EL (cell line): Measurements from ENCODE around the gene SLC7A6OS.

Experiments used
- DNase-seq: peaks from one replicate; pipeline ENCODE4 v3.0.0-alpha.2; 2016

Gene SLC7A6OS

DNA sequence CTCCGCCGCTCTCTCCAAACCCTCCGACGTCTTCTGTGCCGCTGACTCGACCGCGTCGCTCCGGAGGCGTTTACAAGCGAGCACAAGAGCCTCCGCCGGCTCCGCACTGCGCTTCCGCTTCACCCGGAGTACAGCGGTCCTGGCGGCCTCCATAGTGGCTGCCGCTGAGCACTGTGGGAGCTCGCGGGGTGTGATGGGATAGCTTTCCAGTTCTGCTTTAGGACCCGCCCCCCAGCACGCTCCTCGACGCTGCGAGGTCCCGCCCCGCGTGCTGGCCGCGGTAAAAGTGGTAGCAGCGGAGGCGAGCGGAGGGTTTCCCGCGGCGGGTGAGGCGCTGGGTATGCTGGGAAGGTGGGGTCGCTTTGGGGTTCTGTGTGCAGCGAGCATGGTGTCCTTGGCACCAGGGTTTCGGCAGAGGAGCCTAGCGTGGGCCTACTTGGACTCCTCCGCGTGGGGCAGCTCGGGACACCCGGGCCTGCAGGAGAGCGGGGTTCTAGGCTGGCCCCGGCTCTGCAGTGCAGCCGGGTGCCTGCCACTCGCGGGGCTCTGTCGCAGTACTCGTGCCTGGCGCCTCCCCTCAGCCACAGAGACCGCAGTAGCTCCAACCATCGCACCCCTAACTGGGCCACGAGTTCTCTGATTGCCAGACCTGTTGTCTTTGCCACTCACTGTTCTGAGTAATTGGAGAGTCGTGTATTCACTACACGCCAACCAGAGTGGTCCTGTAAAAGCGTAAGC lies at the start of gene SLC7A6OS, which contains the start of gene PRMT7:
Gene SLC7A6OS (minus strand): TSS at position 173 of the 738 bp plus-strand sequence. CDS start 20 bp downstream, at position 153.
Gene PRMT7 (plus strand): TSS at position 246 of the 738 bp plus-strand sequence. CDS start 4,961 bp downstream, outside the sequence.
- DNase-seq = peak; percentile 91

DNA sequence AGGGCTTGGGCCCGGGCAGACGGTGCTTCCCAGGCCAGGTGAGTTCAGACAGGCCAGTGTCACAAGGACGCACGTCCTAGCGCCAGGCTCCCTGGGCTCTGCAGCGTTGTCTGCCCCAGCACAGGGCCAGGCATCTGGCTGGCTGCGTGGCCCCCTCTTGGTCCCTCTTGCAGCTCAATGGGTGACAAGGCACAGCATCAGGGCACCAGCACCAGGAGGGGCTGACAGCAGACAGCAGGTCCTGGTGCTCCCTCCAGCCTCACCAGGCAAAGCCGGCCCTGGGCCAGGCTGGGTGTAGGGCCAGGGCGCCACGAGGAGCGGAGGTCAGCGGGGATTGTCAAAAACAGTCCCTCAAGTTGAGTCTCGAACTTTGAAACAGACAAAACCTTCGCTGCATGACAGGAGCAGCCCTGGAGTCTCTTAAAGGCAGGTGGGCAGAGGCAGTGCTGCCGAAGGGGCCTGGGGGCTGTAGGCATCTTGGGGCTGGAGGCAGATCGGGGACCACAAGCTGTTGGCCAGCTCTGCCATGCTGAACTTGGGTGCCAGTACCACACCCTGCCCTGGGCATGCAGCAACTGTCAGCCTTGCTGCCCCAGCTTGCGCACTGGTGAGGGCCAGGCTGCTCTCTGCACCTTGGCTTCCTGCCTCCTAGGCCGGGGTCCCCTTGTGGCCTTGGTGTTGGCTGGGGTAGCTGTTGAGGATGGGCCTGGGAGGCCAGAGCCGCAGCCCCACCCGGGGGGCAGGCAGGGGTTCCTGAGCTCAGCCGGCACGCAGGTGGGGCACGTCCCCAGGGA lies 48.8 kb upstream of the SLC7A6OS start:
- DNase-seq = no peak

DNA sequence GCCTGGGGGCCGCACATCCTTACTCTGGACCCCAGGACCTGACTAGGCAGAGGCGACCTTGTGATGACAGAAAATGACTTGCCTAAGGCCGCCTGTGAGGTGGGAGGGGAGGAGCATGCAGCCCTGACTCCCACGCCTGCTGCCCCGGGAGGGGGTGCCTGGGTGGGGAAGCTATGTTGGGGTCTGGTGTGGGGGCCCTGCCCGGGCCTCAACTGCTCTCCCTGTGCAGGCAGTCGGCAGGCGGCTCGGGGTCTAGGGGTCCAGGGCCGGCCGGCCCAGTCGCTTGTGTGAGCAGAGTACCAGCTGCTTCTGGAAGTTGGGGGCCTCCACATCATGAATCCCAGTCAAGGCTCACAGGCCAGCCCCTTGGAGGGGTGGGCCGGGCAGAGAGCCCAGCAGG lies 48.2 kb upstream of the SLC7A6OS start:
- no peak for DNase-seq

DNA sequence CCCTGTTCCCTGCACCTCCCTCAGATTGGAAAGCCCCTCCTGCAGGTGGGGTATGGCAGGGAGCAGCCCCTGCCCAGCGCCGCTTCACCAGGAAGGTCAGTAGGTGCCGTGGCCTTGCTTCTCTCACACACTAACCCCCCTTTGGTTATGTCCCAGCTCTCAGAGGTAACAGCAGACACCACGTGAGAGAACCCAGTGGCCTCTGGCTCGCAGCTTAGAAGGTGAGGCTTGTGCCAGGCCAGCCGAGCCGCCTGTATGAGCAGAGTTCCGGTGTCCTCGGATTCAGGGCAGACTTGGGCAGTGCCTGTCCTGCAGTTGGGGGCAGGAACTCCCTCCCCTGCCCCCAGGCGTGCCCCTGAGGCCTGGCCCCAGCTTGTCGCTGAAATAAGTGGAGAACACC lies 47.2 kb upstream of the SLC7A6OS start:
- DNase-seq = no peak

DNA sequence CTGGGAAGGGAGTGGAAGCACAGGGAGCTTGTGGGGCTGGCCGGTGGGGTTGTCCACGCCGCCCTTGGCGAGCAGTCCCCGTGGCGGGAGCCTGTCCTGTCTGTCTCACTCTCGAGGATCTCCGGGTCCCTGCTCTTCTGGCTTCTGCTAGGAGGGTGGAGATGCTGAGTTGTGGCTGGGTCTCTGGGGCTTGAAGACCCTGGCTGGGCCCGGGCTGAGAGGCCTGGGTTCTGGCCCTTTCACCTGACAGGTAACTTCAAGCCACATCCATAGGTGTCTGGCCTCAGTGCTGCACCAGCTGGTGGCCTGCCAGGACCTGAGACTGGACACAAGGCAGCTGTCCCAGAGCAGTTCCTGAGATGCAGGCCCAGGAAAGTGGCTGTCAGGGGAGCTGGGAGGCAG lies 46.8 kb upstream of the SLC7A6OS start:
- no peak for DNase-seq

DNA sequence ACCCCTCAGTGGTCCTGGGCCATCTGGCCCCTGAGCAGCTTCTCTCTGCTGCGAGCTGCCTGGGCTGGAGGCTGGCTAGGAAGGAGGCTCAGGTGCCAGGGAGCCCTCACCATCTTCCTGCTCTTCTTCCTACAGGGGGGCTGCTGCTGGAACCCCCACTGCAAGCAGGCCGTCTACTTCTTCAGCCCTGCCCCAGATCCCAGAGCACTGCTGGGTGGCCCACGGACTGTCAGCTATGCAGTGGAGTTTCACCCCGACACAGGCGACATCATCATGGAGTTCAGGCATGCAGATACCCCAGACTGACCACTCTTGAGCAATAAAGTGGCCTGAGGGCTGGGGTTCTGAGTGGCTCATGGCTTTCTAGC lies 46.2 kb upstream of the SLC7A6OS start:
- DNase-seq = peak; percentile 35

DNA sequence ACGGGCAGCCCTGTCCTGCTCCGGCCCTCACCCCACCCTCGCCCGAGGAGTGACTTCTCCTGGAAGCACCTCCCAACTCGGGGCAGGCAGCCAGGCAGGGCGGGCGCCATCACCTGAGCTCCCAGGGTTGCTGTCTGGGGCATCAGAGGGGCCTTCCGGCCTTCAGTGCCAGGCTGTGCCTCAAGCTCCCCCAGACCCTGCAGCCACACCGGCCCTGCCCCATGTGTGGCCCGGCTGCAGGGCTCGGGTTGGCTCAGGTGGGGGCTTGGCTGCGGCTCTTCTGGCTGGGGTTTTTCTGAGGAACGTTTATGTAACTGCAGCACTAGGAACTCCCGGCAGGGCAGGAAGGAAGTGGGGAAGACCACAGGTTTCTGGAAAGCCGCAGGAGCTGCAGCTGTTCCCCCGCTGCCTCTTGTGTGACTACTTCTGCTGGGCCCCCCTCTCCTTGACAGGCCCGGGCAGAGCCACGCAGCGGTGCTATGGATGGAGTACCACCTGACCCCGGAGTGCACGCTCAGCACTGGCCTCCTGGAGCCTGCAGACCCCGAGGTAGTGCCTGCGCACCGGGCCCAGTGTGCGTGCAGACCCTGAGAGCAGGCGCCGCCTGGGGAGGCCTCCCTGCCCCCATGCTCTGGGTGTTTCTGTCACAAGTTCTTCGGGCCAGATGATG lies 45.6 kb upstream of the SLC7A6OS start:
- DNase-seq = no peak

DNA sequence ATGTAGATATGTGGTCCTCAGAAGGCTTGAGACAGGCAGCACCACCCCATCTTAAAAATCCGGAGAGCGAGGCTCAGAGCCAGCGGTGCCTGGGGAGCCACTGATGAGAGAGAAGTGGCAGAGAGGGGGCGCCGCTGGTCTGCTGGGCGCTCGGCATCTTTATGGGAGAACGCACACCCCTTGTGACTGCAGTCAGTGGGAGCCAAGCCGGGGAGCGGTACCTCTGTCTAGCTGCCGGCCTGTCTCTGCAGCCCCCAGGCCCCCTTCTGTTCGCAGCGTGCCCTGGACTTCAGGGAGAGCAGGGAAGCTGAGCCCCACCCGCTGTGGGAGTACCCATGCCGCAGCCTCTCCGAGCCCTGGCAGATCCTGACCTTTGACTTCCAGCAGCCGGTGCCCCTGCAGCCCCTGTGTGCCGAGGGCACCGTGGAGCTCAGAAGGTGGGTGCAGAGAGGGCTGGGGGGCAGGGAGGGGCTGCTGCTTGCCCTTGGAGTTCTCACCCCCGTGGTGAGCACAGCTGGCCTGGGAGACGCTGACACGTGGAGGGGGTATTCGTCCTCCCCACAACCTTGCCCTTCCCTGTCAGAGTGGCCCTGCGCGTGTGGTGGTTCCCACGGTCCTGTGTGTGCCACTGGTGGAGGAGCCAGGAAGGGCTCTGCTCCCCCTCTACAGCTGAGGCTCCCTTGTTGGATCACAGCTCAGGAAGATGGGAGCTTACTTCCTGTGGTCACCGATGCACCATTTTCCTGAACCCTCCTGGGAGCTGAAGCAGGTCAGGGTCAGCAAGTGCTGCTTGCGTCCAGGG lies 44.9 kb upstream of the SLC7A6OS start:
- DNase-seq = no peak

DNA sequence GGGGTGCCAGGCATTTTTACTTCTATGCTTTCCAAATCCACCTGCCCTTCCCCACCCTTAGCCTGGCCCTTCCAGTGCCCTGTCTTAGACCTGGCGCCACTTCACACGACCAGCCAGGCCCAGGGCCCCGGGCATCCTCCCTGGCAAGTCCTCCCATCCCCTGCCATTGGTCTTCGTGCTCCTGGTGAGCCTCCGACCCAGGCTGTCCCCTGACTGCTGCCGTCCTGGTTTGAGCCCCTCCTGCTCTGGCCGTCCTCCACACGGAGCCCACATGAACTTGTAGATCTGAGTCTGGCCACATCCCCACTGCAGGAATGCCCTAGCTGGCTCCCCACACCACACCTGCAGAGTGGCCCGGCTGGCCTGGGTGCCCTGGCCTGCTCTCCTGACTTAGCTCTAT lies 44.1 kb upstream of the SLC7A6OS start:
- no peak for DNase-seq

DNA sequence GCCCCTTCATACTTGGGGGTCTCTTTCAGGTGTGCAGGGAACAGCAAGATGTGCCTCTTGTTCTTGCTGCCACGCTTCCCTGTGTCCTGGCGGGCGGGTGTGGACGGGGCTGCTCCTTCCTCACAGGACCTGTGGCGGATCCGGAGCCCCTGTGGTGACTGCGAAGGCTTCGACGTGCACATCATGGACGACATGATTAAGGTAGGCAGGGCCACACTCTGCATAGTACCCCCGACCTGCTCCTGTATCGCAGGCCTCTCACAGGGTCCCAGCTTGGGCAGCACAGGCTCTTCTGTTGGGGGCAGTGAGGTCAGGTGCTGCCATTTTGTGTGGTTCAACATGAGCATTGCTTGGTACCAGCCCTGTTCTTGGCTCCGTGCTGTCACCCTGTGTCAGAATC lies 42.6 kb upstream of the SLC7A6OS start:
- DNase-seq = no peak

DNA sequence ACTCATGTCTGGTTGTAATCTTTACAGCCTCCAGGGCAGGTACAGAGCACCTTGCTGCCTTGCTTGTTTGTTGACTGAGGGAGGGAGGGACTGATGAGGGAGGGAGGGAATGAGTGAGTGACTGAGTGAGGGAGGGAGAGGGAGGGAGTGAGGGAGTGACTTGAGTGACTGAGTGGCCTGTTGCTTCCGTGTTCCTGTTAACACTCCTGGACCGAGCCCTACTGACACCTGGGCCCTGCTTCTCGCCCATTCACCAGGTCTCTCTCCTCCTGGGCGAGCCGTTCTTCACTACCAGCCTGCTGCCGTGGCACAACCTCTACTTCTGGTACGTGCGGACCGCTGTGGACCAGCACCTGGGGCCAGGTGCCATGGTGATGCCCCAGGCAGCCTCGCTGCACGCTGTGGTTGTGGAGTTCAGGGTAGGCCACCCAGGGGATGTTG lies 41.3 kb upstream of the SLC7A6OS start:
- no peak for DNase-seq

DNA sequence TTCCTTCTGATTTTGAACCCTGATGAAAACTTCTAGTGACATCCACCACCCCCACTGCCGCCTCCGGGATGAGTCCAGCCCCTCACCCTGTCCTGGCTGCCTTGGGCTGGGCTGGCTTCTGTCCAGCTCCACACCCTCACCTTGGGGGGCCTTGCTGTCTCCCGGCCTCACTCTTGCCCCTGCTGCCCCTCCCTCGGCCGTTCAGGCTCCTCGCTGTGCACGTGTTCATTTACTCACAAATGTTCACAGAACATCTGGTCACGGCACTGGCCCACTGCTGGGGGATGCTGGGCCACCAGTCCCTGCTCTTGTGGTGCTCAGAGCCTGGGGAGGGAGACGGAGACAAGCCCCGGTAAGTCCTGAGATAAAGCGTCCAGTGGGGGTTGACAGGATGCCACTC lies 40.7 kb upstream of the SLC7A6OS start:
- DNase-seq = no peak

DNA sequence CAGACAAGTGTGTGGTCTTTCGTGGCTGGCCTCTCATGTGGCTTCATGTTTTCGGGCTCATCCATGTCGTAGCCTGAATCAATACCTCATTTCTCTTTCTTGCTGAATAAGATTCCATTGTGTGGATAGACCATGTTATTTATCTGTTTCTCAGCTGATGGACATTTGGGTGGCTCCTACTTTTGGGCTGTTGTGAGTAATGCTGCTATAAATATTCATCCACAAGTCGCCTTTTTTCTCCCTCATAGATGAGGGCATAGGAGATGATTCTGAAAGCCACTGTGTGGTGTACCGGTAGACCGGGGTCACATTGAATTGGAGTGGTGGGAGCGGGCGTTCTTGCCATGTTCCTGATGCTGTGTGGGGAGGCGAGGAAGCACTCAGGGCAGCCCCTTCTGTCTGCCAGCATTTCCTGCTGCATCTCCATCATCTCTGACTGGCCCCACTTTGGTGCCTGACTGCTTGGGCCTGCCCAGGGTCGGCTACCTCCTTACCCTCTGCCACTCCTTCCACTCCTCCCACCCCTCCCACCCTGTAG lies 40.1 kb upstream of the SLC7A6OS start:
- DNase-seq = no peak

DNA sequence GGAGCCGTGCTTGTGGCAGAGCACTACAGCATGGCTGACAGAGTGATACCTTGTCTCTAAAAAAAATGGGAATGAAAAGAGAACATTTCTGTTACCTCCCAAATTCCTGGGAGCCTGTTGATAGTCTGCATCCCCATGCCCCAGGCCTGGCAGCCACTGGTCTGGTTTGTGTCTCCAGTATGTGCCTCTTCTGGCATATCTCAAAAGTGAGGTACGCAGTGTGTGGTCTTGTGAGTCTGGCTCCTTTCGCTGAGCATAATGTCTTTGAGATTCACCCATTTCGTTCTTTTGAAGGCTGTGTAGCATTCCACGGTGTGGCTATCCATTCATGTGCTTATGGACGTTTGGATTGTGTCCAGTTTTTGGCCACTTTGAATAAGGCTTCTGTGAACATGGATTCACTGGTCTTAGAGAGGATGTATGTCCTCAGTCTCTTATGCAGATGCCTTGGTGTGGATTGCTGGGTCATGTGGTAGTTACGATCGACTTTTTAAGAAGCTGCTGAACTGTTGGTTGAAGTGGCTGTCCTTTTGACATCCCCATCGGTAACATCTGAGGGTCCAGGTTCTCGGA lies 39.2 kb upstream of the SLC7A6OS start:
- no peak for DNase-seq

DNA sequence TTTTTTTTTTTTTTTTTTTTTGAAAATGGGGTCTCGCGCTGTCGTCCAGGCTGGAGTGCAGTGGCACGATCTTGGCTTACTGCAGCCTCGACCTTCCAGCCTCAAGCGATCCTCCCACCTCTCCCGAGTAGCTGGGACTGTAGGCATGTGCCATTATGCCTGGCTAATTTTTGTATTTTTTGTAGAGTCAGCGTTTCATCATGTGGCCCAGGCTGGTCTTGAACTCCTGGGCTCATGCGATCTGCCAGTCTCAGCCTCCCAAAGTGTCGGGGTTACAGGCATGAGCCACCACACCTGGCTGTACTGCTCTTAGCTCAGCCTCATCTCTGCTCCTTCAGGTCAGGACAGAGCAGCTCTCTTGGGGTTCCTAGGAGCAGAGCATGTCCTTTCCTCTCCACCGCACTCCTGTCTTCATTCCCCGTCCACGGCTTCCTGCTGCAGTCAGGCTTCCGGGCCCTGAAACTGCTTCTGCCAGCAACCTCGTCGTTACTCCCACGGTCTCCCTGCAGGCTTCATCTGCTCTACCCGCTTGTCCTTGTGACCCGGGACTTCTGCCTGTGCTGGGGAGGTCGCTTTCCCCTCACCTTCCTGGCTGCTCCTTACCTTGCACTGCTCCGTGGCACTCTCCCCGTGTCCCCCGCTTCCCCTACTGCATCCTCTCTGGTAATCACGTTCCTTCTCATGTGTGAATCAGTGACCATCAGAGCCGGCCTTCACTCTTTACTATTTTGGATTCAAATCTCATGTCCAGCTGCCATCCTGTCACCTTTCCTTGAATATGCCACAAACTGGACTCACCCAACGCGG lies 38.1 kb upstream of the SLC7A6OS start:
- no peak for DNase-seq

DNA sequence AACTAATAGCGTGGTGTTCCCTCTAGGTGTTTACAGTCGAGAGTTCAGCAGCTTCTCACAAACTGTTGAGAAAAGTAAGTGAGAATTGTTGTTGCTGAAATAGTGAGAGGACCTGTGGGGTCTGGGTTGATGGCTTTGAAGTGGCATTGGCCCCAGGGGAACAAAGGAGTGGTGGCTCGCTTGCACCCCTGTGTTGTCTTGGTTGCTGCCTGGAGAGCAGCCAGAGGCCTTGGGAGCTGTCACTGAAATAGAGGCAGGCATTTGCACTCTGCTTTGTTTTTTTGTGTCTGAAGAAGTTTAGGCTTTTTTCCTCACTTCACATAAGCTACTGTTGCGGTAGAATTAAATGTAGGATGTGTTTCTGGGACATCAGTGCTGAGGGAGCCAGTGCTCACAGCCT lies 36.9 kb upstream of the SLC7A6OS start:
- DNase-seq = no peak

DNA sequence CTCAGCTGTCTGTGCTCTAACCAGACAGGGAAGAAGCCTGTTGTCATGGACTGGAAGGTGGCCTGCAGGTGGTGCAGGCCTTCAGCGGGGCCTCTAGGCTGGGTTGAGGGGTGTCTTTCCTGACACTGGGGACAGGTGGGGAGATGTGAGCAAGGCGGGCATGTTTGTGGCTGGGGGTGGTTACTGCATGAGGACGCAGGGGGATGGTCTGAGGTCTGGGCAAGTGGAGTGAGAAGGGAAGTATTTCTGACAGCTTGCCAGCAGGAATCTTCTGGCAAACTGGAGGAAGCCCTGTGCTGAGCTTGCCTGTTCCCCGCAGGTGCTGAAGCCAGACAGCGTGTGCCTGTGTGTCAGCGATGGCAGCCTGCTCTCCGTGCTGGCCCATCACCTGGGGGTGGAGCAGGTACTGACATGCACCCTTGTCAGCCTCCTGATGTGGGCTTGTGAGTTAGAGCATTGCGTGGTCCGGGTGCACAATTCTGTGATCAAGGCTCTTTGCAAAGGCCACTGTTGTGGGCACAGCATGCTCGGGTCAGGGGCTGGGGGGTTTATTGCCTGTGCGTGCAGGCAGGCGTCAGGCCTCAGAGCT lies 36.2 kb upstream of the SLC7A6OS start:
- DNase-seq = no peak

DNA sequence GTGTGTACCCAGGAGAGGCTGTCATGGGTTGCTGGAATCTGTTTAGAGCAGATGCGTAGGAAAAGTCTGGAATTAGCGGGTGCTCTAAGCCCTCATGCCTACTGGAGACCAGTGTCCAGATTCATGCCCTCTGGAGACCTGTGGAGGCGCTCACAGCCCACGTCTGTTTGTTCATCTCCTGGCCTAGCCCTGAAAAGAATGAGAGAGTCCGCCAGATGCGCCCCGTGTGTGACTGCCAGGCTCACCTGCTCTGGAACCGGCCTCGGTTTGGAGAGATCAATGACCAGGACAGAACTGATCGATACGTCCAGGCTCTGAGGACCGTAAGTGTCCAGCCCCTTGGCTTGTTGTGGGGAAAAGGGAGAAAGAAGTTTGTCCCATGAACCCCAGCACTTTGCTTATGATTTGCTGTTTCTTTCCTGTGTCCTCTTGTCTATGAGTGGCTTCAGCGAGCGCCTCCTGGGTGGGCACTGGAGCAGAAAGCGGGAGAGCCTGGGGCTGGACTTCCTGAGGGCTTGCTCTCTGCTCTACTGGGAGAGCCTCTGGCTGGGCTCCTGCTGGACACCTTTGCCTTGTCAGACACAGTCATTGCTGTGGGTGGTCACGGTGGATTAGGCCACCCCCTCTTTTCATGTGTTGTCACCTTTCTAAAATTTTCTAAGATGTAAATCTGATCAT lies 35.4 kb upstream of the SLC7A6OS start:
- DNase-seq = no peak

DNA sequence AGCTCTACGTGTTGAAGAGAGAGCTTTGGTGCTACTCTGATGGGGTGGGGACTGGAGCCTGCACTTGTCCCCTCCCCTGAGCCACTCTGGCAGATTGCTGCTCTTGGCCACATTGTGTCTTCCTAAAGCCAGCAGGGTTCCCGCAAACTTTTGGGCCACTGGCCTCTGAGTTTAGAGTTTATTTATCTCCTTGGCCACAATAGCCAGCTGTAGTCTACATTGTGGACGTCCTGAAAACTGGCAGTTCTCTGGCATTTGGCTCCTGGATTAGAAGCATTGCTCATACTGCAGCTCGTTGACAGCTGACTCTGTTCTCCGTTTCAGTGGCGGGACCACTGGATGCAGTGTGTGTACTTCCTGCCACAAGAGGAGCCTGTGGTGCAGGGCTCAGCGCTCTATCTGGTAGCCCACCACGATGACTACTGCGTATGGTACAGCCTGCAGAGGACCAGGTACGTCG lies 34.6 kb upstream of the SLC7A6OS start:
- no peak for DNase-seq

DNA sequence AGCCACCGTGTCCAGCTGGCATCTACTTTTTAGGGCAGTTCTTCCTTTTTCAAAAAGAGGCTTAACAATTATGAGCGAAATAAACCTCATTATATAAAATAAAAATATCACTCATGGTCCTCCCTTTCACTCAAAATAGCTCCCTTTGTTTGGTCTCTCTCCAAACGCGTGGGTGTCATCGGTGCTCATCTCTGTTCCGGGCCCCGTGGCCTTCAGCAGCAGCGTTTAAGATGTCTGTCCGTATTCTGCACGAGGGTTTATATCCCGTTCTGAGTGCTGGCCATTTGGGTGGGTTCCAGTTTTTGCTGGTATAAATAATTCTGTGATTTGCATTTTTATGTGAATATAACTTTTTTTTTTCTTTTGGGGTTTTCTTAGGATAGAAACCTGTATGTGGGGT lies 33.5 kb upstream of the SLC7A6OS start:
- DNase-seq = no peak
